ENCODE measurements around the gene PLA2G15.

- no peak for TF ChIP-seq EZH2 (IDR thresholded peaks at IDR 0.05; ENCODE audit: low read depth, unreplicated experiment)
- TF ChIP-seq, protein P1, sequence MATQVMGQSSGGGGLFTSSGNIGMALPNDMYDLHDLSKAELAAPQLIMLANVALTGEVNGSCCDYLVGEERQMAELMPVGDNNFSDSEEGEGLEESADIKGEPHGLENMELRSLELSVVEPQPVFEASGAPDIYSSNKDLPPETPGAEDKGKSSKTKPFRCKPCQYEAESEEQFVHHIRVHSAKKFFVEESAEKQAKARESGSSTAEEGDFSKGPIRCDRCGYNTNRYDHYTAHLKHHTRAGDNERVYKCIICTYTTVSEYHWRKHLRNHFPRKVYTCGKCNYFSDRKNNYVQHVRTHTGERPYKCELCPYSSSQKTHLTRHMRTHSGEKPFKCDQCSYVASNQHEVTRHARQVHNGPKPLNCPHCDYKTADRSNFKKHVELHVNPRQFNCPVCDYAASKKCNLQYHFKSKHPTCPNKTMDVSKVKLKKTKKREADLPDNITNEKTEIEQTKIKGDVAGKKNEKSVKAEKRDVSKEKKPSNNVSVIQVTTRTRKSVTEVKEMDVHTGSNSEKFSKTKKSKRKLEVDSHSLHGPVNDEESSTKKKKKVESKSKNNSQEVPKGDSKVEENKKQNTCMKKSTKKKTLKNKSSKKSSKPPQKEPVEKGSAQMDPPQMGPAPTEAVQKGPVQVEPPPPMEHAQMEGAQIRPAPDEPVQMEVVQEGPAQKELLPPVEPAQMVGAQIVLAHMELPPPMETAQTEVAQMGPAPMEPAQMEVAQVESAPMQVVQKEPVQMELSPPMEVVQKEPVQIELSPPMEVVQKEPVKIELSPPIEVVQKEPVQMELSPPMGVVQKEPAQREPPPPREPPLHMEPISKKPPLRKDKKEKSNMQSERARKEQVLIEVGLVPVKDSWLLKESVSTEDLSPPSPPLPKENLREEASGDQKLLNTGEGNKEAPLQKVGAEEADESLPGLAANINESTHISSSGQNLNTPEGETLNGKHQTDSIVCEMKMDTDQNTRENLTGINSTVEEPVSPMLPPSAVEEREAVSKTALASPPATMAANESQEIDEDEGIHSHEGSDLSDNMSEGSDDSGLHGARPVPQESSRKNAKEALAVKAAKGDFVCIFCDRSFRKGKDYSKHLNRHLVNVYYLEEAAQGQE (IDR thresholded peaks at IDR 0.05; ENCODE audit: unreplicated experiment): no peak
- TF ChIP-seq, protein P2, sequence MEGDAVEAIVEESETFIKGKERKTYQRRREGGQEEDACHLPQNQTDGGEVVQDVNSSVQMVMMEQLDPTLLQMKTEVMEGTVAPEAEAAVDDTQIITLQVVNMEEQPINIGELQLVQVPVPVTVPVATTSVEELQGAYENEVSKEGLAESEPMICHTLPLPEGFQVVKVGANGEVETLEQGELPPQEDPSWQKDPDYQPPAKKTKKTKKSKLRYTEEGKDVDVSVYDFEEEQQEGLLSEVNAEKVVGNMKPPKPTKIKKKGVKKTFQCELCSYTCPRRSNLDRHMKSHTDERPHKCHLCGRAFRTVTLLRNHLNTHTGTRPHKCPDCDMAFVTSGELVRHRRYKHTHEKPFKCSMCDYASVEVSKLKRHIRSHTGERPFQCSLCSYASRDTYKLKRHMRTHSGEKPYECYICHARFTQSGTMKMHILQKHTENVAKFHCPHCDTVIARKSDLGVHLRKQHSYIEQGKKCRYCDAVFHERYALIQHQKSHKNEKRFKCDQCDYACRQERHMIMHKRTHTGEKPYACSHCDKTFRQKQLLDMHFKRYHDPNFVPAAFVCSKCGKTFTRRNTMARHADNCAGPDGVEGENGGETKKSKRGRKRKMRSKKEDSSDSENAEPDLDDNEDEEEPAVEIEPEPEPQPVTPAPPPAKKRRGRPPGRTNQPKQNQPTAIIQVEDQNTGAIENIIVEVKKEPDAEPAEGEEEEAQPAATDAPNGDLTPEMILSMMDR (conservative IDR thresholded peaks at IDR 0.05; ENCODE audit: low read depth in 2 of 2): peak in 1 of 2 experiments; percentile 73; a peak in 2 of 4 replicates
Measured at GRCh38 chr16:68263559-68264127, 18.5 kb downstream of the PLA2G15 start.

Data from GM23338 (cell line).